Measurements from ENCODE around the gene ALCAM. TPM values are rescaled to one million over a fixed set of nuclear protein-coding genes. Genes with fewer than 3 reads are reported as not detected.

ALCAM gene
- total and polyA plus RNA-seq, 7 donors = 0.42 to 1.5 (median 0.70) TPM

GRCh38 chr3:105352976-105353375 lies 13.7 kb upstream of the ALCAM start:
- H3K9me3 ChIP-seq = no peaks in the 10 kb centered on the region
- H3K4me3 ChIP-seq = no peak overlapping the region
- ATAC-seq = no peak
- H3K4me1 ChIP-seq = no peaks in the 10 kb centered on the region
- H3K36me3 ChIP-seq (ENCODE audit: insufficient read depth in 1 of 2, low read depth in 1 of 2) = no peaks in the 10 kb centered on the region
- no peak for TF ChIP-seq CTCF (IDR thresholded peaks at IDR 0.05)
- peaks cover 4 to 30% (median 14%) of the 10 kb centered on the region in 3 donors for H3K27me3 ChIP-seq (ENCODE audit: insufficient read depth in 3 of 3, low read length in 2 of 3)
- WGBS, 3 donors = 94 to 98% (median 95%) methylated on average over 4 of the region's 4 CpGs
- no peak overlapping the region for H3K27ac ChIP-seq
- intact Hi-C loops (cut with DNase I) = no loop called here
- no peak for DNase-seq

GRCh38 chr3:105353485-105354161 lies 13.1 kb upstream of the ALCAM start:
- Histone ChIP-seq H3K4me1 (no peaks in the 10 kb centered on the region), H3K4me3 (peak overlapping the region; percentile 38), H3K27ac (no peak overlapping the region), H3K36me3 (ENCODE audit: insufficient read depth in 1 of 2, low read depth in 1 of 2) (no peaks in the 10 kb centered on the region), H3K9me3 (no peaks in the 10 kb centered on the region), H3K27me3 (ENCODE audit: insufficient read depth in 3 of 3, low read length in 2 of 3) (peaks cover 4 to 30% (median 14%) of the 10 kb centered on the region in 3 donors)
- WGBS, 3 donors = 9 to 12% (median 10%) methylated on average over 37 of the region's 37 CpGs
- intact Hi-C loops (cut with DNase I) = no loop called here
- no peak for TF ChIP-seq CTCF (IDR thresholded peaks at IDR 0.05)
- DNase-seq (peak; percentile 25 to 56), ATAC-seq (no peak)

- no peak overlapping the region for H3K27ac ChIP-seq
- H3K9me3 ChIP-seq = no peaks in the 10 kb centered on the region
- no peak for TF ChIP-seq CTCF (IDR thresholded peaks at IDR 0.05)
- H3K27me3 ChIP-seq (ENCODE audit: insufficient read depth in 3 of 3, low read length in 2 of 3) = peaks cover 4 to 27% (median 12%) of the 10 kb centered on the region in 3 donors
- WGBS, 3 donors = 64 to 70% (median 70%) methylated on average over 3 of the region's 3 CpGs
- H3K4me3 ChIP-seq = peak overlapping the region; percentile 38
- H3K4me1 ChIP-seq = no peaks in the 10 kb centered on the region
- H3K36me3 ChIP-seq (ENCODE audit: insufficient read depth in 1 of 2, low read depth in 1 of 2) = no peaks in the 10 kb centered on the region
- DNase-seq (no peak), ATAC-seq (no peak)
- intact Hi-C loops (cut with DNase I) = no loop called here
Observed at GRCh38 chr3:105354429-105354828, 12.3 kb upstream of the ALCAM start.

- no peak overlapping the region for H3K4me3 ChIP-seq
- DNase-seq (no peak), ATAC-seq (no peak)
- H3K36me3 ChIP-seq (ENCODE audit: insufficient read depth in 1 of 2, low read depth in 1 of 2) = no peaks in the 10 kb centered on the region
- intact Hi-C loops (cut with DNase I) = no loop called here
- TF ChIP-seq CTCF (IDR thresholded peaks at IDR 0.05) = no peak
- H3K4me1 ChIP-seq = no peaks in the 10 kb centered on the region
- WGBS, 3 donors = 78 to 82% (median 81%) methylated on average over 2 of the region's 2 CpGs
- no peaks in the 10 kb centered on the region for H3K9me3 ChIP-seq
- H3K27me3 ChIP-seq (ENCODE audit: insufficient read depth in 3 of 3, low read length in 2 of 3) = peaks cover 4 to 27% (median 12%) of the 10 kb centered on the region in 3 donors
- H3K27ac ChIP-seq = no peak overlapping the region
Observed at GRCh38 chr3:105355408-105356061, 11.2 kb upstream of the ALCAM start.
